Activated T-cell treated with anti-CD3 and anti-CD28 coated beads for 1 hour (primary cell): ENCODE measurements around the gene LINGO4.

Experiments
- DNase-seq: peaks from one replicate; pipeline ENCODE4 v3.0.0-alpha.2; 2020; ENCODE audit warnings: low read depth

The LINGO4 gene

DNA sequence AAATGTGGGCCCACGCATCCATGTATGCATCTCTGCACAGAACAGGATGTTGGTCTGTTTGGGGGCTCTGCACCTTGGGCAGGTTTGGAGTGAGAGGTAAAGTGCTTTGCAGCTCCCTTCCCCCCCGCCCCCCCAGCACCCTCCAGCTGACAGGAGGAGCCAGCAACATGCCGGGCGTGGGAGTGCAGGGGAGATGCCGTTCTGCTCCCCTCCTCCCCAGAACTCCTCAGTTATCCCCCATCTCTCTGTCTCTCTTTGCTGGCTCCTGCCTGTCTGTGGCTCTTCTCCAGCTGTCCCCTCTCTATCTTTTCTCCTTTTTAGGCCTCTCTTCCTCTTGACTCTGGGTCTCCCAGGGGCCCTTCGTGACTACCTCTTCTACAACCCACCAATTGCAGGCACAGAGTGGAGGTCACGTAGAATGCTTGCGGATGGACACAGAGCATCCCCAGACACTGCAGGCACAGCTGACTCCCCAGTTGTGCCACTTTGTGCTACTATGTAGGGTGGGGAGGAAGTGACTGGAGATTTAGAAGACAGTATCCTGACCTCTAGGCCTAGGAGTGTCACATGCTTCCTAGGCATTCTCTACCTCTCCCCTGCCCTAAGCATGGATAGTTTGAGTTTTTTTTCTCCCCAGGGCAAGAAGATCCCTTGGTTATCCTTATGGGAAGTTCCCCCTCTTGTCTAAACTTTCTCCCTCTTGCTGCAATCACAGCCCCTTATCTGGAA is 28.1 kb upstream of the LINGO4 start:
- DNase-seq: no peak

DNA sequence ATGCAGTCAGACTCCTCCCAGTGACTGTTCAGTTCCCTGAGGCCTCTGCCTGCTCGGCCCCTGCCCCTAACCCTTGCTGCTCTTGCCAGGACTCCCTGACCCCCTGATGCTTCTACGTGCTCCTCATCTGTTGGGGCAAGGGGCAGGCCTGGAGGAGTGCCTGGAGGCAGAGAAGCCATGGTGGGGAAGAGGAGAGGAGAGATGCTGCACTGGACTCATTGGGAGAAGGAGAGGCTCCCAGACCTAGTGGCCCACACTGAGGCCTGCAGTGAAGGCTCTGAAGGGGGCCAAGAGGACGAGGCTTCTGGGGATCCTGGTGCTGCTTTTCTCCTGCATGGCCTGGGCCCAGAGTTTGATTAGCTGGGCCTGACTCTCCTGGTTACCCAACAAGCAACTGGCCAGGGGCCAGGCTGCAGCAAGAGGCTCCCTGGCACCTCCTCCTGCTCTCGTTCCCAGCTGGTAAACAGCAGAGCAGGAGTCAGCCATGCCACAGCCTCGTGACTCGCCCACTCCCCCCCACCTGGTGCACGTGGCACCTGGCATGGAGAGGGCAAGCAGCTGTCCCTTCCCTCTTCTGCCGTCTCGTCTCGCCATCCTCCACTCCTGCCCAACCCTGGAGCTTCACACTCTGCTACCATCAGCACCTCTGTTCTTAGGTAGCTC is 27.2 kb upstream of the LINGO4 start:
- no peak for DNase-seq

DNA sequence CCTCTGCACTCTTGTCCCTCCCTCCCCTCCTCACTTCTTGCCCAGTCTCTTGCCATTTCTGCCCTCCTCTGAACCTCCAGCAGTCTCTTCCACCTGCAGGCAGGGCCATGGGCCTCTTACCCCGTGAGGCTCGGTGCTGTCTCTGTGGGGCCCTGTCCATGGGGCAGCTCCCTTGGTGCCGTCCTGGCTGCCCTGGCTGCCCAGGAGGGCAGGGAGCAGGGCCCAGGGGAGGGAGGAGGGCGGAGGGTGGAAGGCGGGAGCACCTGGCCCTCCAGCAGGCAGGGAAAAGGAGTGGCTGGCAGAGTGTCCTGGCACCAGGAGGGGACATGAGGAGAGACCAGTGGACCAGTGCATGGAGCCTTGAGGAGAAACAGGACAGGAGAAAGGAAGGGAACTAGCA is 26.4 kb upstream of the LINGO4 start, which contains the start of gene RORC:
Gene RORC, minus strand, starts transcription at position 198 of the 400 bp plus-strand sequence. Its CDS starts 38 bp downstream, at position 160.
- no peak for DNase-seq

DNA sequence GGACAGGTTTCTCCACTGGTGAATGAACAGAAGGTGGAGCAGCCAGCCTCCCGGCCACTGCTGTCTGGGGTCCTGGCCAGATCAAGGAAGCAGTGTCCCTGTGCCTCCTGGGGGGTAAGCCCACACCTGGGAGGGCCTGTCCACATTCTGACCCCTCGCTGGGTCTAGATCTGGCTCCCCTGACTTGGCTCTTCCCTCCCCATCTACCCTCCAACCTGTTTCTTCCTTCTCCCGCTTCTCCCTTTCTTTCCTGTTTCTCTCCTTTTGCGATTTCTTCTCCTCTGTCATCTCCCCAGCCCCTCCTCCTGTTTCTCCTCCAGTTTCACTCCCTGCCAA is 26.0 kb upstream of the LINGO4 start:
- no peak for DNase-seq

DNA sequence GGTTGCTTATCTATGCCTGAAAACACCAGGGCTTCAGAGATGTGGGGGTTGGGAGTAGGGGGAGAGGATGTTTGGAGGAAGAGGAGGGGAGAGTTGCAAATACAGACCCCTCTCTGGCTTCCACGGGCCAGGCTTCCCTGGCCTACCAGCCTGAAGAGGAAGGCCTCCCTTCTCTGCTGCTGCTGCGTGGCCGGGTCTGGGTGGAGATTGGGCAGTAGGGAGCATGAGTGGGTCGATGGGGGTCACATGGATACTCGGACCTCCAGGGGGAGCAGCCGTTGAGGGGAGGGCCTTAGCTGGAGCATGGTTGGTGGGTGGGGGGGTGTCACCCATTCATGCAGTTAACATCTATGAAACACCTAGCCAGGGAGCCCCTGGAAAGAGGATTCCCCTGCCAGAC is 24.8 kb upstream of the LINGO4 start:
- DNase-seq: no peak

DNA sequence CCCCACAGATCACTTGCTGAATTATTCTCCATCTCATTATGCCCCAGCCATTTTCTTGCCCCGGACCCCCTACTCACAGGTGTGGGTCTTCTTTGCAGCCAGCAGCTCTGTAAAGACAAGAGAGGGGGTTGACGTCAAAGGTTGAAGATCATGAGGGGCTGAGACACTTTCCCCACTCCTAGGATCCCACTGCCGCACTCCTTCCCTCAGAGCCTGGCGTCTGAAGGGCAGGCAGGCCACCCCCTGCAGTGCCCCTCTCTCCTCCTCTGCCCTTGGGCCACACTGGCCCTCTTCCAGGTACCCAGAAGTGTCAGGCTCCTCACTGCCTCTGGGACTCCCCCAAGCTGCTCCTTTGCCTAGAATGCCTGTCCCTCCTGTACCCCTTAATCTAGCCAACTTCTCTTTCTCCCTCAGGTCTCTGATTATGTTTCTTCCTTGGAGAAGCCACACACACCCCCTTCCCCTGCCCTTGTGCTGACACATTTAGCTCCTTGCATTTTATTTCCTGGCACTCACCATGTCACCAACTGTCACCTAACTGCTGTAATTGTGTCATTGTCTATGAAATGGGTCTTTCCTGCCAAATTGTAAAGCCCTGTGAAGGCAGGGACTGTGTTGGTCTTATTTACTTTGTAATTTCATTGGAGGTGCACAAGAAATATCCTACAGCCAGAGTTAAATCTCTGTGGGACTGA is 24.3 kb upstream of the LINGO4 start:
- DNase-seq: no peak

DNA sequence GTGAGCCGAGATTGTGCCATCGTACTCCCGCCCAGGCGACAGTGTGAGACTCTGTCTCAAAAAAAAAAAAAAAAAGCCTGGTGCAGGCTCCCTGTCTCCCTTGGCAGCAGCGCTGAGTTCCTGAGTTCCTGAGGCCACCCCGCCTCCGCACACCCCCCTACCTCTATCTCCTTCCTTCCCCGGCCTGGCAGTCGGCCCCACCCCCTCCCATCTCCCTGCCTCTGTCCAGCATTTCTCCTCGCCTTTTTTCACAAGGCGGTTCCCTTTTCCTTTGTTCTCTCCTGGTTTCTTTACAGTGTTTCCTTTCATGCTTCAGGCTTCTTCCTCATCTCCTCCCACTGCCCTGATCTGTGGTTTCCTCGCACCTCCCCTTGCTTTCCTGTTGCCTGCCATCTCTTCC is 23.7 kb upstream of the LINGO4 start:
- no peak for DNase-seq

DNA sequence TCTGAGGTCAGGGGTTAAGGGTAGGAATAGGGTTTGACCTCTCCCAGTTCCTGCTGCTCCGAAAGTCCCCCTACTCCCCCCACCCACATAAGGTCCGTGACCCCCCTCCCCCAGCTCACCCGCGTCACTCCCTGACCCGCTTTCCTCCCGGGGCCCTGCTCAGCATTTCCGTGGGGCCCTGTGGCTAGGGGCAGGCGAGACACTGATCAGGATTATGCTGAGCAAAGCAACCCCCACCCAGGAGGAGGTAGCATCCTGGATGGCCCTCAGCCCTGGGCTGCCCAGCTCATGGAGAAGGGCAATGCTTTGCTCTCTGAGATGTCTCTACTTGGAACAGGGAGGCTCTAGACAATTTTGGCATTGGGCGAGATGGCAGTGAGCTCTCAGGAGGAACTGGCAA is 22.6 kb upstream of the LINGO4 start:
- DNase-seq: no peak

DNA sequence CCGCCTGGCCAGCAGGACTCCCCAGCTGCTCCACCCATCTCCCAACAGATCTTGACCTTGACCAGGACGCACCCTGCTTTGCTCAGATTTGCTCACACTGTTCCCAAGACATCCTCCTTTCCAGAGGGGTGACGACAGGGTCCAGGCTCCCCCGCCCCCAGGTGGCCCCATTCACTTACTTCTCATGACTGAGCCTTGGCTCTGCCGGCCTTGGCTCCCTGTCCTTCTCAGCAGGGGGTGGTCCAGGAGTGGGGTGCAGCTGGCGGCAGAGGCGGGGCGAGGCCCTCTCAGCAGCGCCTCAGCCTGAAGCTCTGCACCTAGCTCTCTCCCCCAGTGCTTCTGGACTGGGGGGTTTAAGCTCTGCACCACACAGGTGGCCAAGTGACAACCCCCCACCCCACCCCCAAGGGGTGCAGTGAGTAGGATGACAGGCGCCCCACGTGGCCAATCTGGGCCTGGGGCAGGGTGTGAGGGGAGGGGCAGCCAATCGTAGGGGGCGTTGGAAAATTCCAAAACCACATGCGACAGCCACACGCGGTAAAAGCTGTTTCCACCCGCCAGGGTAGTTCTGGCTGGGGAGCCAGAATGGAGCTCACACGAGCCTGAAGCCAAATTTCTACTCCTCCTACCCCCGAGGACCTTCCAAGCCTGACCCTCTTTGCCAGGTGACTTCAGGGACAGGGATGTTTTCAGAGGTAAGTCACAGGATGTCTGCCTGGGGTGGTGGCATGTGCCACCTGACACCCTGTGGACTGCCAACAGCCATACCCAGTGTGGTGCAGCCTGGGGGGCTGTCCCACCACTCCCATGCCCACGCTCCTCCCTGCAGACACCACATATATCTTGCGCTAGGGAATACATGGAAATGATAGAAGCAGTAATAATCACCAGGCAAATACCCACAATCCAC is 20.8 kb upstream of the LINGO4 start:
- no peak for DNase-seq

DNA sequence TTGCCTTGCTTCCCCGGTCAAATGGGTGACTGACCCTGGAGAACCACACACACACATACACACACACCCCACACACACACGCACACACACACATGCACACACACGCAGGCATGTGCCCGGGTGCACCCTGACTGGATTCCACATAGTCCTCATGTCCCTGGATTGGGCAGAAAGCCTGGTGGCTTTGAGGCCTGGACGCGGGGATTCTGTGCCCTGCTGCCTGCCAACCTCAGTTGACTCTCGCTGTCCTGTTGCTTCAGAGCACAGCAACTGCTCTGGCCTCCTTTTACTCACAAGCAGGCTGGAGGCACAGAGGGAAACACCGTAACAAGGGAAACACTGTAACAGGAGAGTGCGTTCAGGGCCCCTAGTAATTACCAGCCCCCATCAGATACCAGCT is 20.0 kb upstream of the LINGO4 start:
- no peak for DNase-seq

DNA sequence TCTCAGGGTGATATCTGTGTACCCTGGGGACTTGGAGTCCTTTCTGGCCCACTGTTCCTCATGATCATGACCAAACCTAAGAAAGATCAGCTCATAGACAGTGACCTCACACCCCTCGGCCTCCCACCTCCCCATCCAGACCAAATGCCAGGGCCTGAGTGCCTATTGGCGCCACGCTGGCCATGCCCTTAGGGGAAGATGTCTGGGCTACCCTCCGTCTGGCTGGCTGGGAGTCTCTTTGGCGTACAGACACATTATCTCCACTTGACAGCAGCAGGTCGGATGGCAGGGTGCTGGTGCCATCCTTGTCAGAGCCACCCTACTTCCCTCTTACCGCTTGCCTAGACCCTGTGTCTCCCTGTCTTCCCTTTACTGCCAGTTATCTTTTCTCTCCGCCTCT is 18.0 kb upstream of the LINGO4 start:
- no peak for DNase-seq

DNA sequence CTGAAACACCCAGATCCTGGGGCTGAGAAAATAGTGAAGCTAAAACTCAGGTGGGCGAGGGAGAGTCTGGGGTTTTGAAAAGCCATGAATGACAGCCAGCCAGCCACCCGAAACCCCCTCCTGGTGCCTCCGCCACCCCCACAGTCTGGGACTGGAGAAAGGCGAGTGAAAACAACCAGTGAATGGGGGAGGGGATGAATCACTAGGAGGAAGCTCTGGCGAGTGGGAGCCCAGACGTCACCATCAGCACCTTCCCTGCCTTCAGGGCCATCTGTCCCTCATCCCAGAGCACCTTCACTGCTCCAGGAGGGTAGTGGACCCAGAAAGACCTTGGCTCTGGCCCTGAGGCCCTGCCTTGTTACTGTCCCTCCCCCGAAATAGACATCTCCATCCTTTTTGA is 17.2 kb upstream of the LINGO4 start:
- DNase-seq: no peak

DNA sequence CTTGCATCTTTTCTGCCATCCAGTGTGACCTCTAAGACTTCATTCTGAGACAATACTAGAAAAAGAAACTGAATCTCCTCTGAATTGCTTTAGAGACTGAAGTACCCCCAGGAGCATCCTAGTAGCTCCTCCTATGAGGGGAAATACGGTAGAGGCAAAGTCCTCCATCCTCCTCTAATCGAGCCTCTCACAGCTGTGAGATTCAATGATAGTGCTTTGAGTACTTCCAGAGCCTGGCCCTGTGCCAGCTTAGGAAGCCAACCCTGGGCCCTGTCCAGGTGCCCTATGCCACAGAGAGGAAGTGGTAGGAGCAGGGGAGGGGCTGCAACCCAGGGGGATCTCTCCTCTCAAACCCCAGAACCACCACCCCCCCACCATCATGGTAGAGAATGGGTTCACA is 15.7 kb upstream of the LINGO4 start:
- no peak for DNase-seq

DNA sequence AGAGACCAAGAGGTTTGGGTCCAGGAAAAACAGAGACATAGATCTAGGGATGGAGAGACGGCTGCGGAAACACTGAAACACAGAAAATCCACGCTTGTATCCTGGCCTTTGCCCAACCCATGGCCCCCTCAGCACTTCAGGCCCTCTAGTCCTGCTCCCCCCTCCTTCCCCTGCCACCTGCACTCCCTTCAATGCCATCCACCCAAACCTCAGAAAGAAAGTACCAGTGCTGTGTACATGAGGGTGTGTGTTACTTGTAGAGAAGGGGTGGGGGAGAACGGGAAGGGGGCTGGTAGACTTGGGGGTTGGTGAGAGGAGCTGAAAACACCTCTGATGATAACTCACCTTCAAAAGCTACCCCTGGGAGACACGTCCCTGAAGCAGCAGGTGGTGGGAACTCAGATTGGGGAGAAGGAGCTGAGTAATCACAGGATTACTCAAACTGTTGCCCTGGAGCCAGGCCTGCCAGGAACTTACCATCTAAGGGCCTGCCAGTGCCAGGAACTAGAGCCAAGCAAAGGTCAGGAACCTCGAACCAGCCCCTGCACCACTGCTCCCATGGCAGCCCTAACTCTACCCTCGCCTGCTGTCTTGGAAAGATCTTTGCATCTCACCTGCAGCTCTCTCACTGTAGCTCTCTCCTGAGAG is 14.9 kb upstream of the LINGO4 start:
- no peak for DNase-seq

DNA sequence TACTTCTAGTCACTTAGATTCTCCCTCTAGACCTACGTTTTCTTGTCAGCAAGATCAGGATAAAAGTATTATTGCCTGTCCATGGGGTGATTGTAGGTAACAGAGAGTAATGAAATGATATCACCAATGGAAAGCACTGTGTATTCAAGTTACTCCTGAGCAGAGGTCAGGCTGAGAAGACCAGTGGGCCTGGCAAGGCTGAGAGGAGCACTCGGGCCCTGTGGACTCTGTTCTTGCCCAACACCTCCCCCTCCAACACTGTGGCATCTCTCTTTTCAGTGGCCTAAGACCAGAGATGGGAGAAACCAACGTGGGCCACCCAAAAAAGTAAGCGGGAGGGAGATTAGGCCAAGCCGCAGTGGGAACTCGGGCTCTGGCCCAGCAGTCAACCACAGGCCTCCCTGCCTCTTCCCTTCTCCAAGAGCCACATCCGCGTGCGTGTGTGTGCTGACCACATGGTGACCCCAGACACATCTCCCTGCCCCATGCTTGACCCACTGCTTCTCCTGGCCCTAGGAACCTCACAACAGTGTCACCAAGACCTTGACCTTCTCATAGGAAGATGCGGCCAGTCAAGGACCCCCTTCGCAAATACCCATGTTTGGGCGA is 14.1 kb upstream of the LINGO4 start:
- DNase-seq: no peak

DNA sequence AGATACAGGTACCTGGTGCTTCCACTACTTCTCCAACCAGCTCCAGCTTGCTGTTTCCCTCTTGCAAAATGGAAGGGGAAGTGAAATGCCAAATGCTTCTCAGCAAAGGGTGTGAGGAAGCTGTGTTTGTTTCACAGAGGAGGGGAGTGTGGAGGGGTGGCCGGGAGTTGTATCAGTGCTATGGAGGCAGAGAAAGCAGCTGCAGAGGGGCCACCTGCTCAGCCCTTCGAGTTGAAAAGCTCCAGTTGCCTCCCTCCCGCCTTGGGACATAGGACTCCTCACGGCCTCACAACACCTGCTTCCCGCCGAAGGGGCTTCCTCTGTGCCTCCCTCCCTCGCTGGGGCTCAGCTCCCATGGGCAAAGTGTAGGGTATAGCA is 12.1 kb upstream of the LINGO4 start:
- no peak for DNase-seq

DNA sequence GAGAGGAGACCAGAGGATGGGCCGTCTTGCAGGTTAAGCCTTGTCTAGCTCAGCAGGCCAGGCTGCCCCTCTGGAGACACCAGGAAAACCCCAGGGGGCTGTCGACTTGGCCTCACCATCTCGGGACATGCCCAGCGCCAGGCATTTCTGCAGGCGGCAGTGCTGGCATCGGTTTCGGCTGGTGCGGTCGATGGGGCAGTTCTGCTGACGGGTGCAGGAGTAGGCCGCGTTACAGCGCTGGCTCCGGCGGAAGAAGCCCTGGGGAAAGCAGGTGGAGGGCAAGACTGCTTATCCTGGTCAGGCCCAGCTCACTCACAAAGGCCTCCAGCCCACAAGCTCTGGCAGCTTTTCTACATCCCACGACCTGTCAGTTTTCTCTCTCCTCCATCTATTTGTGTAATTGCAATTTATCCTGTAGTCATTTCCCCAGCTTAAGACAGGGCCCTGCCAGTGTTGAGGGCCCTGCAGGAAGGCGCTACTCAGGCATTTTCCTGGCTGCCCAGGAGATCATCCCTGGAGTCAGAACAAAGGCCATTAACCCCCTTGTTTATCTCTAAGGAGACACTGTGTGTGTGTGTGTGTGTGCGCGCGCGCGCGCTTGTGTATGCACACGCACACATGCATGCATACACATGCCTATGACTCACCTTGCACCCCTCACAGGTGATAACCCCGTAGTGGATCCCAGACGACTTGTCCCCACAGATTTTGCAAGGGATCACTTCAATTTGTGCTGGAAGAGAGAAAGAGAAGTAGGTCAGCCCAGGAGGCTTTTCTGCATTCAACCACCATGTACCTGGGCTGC is 11.5 kb upstream of the LINGO4 start:
- no peak for DNase-seq

DNA sequence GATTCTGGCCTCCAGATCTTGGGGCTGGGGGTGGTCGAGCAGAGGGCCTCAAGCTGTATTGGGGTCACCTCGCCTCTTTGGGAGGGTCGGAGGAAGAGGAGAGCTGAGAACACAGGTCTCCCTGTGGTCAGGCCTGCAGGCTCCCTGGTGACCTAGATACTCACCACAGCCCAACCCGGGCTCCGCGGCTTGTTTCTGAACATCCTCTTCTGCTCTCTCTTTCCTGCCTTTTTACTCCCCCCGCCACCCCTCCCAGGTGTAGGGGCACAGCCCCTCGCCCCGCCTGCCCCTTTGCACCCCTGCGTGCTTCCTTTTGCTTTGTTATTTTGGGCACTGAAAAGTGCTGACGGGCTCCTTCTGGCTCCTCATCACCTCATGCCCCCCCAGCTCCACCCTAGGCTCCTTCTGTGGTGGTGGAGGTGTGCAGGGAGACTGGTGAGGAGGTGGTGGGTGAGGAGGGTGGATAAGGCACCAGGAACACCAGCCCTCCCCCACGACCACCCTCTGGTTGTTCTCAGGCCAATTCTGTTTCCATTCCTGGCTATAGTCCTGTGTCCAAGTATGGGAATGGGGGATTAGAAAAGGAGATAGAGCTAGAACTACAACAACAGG is 10.6 kb upstream of the LINGO4 start:
- no peak for DNase-seq

DNA sequence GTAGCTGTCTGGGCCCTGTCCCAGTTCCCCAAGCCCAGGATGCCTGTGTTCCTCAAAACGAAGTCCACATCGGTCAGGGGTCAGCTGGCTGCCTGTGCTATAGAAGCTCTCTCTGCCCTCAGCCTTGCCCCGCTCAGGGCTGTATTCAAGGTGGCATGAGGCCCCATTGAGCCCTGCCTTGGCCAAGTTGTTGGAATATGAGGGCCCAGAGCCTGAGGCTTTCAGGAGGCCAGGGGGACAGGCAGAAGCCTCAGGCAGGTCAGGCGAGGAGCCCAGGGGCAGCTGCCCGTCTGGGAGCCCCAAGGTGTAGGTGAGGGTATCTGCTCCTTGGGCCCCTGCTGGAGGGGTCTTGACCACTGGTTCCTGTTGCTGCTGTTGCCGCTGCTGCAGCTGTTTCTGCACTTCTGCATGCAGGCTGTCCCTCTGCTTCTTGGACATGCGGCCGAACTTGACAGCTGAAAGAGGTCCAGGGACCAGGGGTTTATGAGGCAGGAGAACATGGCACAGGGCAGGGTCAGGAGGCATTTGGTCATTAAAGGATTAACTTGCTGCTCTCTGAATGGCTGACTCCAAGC is 9.8 kb upstream of the LINGO4 start:
- no peak for DNase-seq

DNA sequence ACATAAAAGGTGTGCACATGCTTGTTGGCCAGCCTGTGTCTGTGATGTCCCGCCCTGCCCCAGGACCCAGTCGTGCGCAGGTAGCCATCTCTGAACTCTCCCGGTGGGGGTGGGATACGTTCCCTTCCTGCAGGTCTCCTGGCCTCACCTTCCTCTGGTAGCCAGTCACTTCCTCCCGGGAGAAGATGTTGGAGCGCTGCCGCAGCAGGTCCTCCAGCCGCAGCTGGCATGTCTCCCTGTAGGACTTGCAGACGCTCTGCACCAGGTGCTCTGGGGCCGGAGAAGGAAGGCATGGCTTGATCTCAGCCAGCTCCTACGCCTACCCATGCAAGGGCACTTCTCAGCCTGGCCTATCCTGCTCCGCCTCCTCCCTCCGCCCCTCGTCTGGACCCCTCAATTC is 9.2 kb upstream of the LINGO4 start:
- DNase-seq: no peak
